ENCODE measurements around the gene PRM1. TPM values are rescaled to one million over a fixed set of nuclear protein-coding genes. Genes with fewer than 3 reads are reported as not detected.

PRM1 gene
- total RNA-seq, 1 donor from 2014 or later = not detected

DNA sequence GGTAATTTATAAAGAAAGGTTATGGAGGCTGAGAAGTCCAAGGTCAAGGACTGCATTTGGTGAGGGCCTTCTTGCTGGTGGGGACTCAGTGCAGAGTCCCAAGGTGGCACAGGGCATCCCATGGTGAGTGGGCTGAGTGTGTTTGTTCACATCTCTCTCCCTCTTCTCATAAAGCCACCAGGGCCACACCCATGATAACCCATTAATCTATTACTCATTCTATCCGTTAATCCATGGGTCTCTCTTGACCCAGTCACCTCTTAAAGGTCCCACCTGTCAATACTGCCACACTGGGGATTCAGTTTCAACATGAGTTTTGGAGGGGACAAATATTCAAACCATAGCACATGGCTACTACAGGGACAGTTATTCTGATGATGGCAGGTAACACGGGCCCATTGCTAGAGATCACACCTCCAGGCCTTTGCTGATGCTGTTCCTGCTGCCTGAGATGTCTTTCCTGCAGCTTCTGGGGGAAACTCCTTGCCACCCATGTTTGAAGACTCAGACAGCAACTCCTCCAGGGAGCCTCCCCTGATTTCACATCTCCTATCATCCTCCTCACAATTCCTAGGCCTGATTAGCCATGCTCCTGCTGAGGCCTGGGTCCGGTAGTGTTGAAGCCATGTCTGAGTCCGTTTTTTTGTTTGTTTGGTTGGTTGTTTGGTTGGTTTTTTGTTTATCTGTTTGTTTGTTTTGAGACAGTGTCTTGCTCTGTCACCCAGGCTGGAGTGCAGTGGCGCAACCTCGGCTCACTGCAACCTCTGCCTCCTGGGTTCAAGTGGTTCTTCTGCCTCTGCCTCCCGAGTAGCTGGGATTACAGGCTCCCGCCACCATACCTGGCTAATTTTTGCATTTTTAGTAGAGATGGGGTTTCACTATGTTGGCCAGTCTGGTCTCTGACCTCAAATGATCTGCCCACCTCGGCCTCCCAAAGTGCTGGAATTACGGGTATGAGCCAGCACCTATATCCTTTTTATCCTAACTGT is 41.2 kb downstream of the PRM1 start:
- DNase-seq (ENCODE audit: low spot score) = no peak

DNA sequence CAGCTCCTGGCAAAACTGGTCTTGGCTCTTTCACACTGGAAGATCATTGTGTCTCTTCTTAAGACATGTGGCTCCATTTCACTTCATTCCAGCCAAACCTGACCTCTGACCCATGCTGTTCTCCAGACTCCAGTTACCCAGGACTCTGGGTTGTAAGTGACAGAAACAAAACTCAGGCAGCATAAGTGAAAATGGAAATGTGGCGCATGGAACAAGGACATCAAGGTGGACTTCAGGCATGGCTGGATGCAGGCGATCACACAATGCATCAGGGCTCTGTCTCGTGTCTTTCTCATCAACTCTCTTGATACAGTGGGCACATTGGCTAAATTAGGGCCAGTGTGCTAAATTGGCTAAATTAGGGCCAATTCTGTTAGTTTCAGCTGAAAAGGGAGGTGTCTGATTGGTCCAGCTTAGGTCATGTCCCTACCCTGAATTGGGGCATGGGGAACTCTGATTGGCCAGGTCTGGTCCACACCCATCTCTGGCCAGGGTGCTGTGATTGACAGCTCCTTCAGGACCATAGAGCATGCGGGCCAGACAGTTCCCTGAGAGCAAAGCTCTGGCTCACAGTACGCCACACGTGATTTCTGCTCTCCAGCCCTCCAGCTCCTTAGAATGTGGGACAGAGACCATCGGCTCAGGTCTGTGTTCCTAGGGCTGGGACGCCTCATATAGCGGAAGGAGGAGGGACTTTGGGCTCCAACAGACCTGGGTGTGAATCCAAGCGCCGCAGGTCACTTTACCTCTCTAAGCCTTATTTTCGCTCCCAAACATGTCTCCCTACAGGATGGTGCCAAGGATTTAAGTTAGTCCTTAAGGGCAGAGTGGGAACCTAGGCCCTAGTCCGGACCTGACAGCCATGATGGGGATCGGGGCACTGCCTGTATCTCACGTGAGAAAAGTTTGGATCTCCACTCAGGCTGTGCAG is 42.6 kb downstream of the PRM1 start:
- no peak for DNase-seq (ENCODE audit: low spot score)

DNA sequence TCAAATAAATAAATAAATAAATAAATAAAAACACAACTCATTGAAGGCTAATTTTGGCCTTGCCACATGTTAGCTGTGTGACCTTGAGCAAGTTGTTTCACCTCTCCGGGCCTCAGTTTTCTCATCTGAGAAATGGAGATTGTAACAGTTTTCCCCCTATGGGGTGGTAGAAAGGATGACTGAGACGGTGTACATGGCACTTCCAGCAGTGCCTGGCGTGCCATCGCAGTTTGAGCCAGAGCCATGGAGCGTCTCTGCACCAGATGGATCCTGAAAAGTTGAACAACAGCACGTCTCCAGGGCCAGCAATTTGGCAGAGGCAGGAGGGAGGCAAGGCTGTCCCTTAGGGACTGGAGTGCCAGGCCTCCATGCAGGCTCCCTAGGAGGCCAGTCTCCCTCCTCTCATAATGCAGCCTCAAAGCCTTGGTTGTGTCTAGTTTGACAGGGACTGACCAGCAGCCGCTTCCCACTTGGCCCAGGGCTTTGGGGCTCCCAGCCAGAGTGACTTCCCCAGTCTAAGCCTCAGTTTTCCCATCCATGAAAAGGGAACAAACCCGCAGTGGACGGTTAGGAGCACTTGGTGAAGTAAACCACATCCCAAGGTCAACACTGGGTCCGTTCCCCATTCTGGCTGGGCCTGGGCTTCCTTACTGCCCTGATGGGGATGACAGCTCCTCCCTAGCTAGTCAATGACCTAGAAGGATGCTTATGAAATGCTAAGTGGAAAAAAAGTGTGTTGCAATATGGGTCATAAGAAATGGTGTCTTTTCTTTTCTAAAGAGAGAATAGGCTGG is 44.5 kb downstream of the PRM1 start:
- DNase-seq (ENCODE audit: low spot score) = no peak

DNA sequence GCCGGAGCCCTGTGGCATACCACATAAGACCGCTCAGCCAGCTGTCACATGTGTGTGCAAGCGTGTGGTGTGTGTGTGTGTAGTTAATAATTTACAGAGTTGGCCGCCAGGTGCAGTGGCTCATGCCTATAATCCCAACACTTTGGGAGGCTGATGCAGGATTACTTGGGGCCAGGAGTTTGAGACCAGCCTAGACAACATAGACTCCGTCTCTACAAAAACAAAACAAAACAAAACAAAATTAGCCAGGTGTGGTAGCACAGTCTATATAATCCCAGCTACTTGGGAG is 45.5 kb downstream of the PRM1 start:
- DNase-seq (ENCODE audit: low spot score) = no peak

DNA sequence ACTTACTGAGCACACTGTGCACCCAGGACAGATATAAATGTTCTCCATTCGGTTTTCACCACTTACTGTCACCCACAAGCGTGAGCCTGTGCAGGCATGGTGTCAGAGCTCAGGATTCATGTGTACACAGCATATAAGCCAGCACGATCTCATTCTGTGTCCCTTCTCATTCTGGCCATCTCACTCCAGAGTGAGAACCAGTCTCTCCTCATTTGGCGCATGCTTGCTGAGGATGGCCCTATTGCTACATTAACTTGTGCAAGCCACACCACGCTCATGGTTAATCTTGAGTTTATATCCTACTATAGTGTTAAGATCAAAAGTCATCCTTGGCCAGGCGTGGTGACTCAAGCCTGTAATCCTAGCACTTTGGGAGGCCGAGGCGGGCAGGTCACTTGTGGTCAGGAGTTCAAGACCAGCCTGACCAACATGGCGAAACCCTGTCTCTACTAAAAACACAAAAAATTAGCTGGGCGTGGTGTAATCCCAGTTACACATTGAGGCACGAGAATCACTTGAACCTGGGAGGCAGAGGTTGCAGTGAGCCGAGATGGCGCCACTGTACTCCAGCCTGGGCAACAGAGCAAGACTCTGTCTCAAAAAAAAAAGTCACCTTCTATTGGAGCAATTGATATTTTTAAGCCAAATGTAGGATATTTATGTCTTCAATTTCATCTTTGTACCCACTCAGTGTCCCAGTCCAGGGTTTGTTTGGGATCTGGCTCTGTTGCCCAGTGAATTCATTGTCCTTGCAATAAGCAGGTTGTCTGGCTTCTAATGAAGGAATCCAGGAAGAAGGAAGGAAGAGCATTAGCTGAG is 46.0 kb downstream of the PRM1 start:
- DNase-seq (ENCODE audit: low spot score) = no peak

DNA sequence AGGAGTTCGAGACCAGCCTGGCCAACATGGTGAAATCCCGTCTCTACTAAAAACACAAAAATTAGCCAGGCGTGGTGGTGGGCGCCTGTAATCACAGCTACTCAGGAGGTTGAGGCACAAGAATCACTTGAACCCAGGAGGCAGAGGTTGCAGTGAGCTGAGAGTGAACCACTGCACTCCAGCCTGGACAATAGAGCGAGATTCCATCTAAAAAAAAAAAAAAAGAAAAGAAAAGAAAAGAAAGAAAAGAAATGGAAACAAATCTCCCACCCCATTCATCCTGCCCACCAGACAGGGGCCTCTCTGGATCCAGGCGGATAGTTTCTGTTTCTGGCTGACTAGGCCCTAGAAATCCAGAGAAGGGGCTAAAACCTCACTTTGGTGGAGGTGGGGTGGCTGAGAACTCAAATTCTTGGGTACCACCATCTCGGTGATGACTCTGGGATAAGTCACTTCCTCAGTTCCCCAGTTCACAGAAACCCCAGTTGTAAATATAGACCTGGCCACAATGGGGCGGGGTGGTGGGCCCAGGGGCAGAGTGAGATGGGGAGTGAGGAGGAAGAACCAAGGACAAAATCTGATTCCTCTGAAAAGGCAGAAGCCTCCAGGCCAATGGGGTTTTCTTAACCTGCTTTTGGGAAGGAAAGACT is 47.3 kb downstream of the PRM1 start:
- DNase-seq (ENCODE audit: low spot score) = no peak

DNA sequence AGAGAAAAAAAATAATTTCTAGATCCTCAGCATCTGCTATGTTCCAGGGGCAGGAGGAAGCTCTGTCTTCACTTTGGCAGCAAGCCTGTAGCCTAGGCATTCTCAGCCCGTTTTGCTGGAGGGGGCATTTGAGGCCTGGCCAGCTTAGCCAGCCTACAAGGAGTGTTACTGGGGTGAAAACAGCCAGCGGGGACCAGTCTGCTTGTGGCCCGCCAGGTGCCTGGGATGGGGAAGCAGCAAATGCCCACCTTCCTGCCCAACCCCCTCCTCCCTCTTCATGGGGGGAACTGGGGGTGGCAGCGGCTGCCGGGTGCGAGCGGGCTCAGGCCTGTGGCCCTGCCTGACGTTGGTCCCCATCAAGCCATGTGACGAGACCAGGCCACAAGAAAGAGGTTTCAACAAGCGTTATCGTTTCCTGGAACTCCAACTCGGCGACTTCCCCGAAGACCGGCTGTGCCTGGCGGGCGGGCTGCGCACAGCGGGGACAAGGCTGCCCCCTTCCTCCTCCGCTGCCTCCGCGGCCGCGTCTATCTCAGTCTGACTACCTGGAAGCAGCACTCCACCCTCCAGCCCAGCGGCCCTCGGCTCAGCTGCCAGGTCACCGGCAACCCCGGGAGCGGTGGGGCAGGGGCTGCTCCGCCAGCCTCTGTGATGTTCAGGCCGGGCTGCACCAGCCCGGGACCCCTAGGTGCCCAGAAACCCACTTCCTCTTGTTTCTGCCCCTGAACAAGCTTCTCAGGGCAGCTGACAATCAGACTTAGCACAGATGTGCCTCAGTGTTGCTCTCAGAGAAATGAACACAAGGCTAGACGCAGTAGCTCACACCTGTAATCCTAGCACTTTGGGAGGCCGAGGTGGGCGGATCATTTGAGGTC is 48.0 kb downstream of the PRM1 start:
- no peak for DNase-seq (ENCODE audit: low spot score)

DNA sequence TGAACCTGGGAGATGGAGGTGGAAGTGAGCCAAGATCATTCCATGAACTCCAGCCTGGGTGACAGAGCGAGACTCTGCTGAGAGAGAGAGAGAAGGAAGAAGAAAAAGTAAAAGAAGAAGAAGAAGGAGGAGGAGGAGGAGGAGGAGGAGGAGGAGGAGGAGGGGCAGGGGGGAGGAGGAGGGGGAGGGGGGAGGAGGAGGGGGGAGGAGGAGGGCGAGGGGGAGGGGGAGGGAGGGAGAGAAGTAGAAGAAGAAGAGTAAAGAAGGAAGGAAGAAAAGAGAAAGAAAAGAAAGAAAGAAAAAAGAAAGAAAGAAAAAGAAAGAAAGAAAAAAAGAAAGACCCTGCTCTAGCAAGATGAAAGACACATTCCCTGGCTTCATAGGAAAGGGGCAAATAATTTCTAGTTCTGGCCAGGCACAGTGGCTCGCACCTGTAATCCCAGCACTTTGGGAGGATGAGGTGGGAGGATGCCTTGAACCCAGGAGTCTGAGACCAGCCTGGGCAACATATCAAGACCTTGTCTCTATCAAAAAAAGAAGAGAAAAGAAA is 48.8 kb downstream of the PRM1 start:
- DNase-seq (ENCODE audit: low spot score) = no peak

DNA sequence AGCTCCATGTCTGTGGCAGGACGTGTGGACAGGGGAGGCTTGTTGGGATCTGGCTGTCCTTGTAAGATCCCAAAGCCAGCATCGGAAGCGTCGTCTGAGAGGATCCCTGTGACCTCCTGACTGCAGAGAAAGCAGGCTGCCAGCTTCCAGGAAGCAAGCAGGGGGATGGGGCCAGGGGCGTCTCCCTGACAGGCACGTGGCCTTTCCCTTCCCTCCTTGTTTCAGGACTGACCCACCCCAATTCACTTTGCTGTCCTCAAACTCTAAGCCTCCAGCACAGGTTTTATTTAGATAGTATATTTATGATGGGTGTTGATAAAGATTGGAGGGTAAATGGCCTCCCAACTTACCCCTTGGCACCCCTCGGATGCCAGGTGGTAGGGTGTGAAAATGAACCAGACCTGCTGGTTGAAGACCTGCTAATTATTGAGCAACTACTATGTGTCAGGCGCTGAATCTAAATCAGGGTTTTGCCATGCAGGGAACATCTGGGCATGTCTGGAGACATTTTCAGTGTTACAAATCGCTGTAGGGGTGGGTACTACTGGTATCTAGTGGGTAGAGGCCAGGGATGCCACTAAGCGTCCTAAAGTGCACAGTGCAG is 49.7 kb downstream of the PRM1 start:
- DNase-seq (ENCODE audit: low spot score) = no peak

Small RNAs within 50 kb of the gene (microRNA-seq; reads per million reads assigned to microRNA genes)
- gene MIR548H2 (ENCODE audit: borderline number of aligned reads) = not detected

Other genes with a start within 250 kb of the PRM1 start
- 35.0 TPM for gene SOCS1, start 25.1 kb downstream of the PRM1 start, total RNA-seq
- gene TNP2, start 12.0 kb downstream of the PRM1 start, total RNA-seq = not detected
- gene PRM3, start 7.7 kb downstream of the PRM1 start, total RNA-seq = not detected
- gene PRM2, start 4.8 kb downstream of the PRM1 start, total RNA-seq = not detected
- gene RMI2, start 64.1 kb upstream of the PRM1 start, total RNA-seq = 0.45 TPM

Measured in mesenteric fat pad (tissue), 1 donor.